ENCODE data around the gene IER3. TPM values are rescaled to one million over a fixed set of nuclear protein-coding genes. Genes with fewer than 3 reads are reported as not detected.

IER3 gene
- total and polyA plus RNA-seq, 2 of the 13 experiments (the other 11 are each of a cell fraction or from before 2014, with no cell fraction given), result 51.1 to 131 TPM

- TF ChIP-seq MEIS1 (CRISPR knock-in tag; IDR thresholded peaks at IDR 0.05; ENCODE audit: borderline replicate concordance), result no peak; the same call in 1 of the 2 replicates
- no peak for TF ChIP-seq RFX5 (IDR thresholded peaks at IDR 0.05; ENCODE audit: low read depth, low read length)
- TF ChIP-seq ZNF3 (CRISPR knock-in tag; IDR thresholded peaks at IDR 0.05), result no peak; the same call in 1 of the 2 replicates
- TF ChIP-seq ZGPAT (CRISPR knock-in tag; IDR thresholded peaks at IDR 0.05), result peak; percentile 71
- peak; percentile 14; the same call in 1 of the 2 replicates for TF ChIP-seq YEATS4 (CRISPR knock-in tag; IDR thresholded peaks at IDR 0.05; ENCODE audit: borderline replicate concordance)
- peak; percentile 13; the same call in 1 of the 2 replicates for TF ChIP-seq ELF1 (CRISPR knock-in tag; IDR thresholded peaks at IDR 0.05)
- peak; percentile 60; the same call in 1 of the 2 replicates for TF ChIP-seq KMT2A (CRISPR knock-in tag; IDR thresholded peaks at IDR 0.05)
- no peak; the same call in 1 of the 2 replicates for TF ChIP-seq ZNF510 (CRISPR knock-in tag; IDR thresholded peaks at IDR 0.05; ENCODE audit: low read depth)
- peak; percentile 70; the same call in 1 of the 2 replicates for TF ChIP-seq ZBTB20 (CRISPR knock-in tag; IDR thresholded peaks at IDR 0.05; ENCODE audit: borderline replicate concordance, low read depth)
- no peak for TF ChIP-seq AGO2 (optimal IDR thresholded peaks at IDR 0.05; ENCODE audit: low read depth, low read length)
- TF ChIP-seq ZNF282 (IDR thresholded peaks at IDR 0.05; ENCODE audit: partially characterized antibody), result no peak
- TF ChIP-seq RBFOX2 (IDR thresholded peaks at IDR 0.05; ENCODE audit: low read depth, low read length), result peak; percentile 86
- TF ChIP-seq NFE2L1 (CRISPR knock-in tag; IDR thresholded peaks at IDR 0.05; ENCODE audit: borderline replicate concordance), result no peak
- TF ChIP-seq FOXK1 (CRISPR knock-in tag; IDR thresholded peaks at IDR 0.05; ENCODE audit: borderline replicate concordance, low read depth), result peak; percentile 83
- TF ChIP-seq DR1 (CRISPR knock-in tag; IDR thresholded peaks at IDR 0.05), result peak; percentile 38; the same call in 1 of the 2 replicates
- peak; percentile 67; the same call in 1 of the 2 replicates for TF ChIP-seq POLR2AphosphoS2 (IDR thresholded peaks at IDR 0.05; ENCODE audit: low read depth, low read length)
- no peak for TF ChIP-seq HNRNPUL1 (IDR thresholded peaks at IDR 0.05; ENCODE audit: low read depth, low read length)
- TF ChIP-seq CBX5 (CRISPR knock-in tag; IDR thresholded peaks at IDR 0.05; ENCODE audit: borderline replicate concordance), result no peak; the same call in 1 of the 2 replicates
- TF ChIP-seq MTA3 (CRISPR knock-in tag; IDR thresholded peaks at IDR 0.05), result no peak
- peak; percentile 37; the same call in 1 of the 2 replicates for TF ChIP-seq RXRA (CRISPR knock-in tag; IDR thresholded peaks at IDR 0.05)
- TF ChIP-seq EED (CRISPR knock-in tag; IDR thresholded peaks at IDR 0.05), result peak; percentile 76; the same call in 1 of the 2 replicates
- peak; percentile 84; the same call in 1 of the 2 replicates for TF ChIP-seq ZNF788 (CRISPR knock-in tag; IDR thresholded peaks at IDR 0.05; ENCODE audit: borderline replicate concordance)
- TF ChIP-seq NFIB (CRISPR knock-in tag; IDR thresholded peaks at IDR 0.05; ENCODE audit: borderline replicate concordance), result no peak
- peak; percentile 64 for TF ChIP-seq UBTF (CRISPR knock-in tag; IDR thresholded peaks at IDR 0.05)
These were observed 24.3 kb downstream of the IER3 start, which contains the start of gene TUBB (continued) for GRCh38 chr6:30719791-30720737.
